ENCODE measurements around the gene LRRC8C.

GRCh38 chr1:89633800-89634625 lies 1.1 kb downstream of the LRRC8C start:
- TF ChIP-seq, protein P1, sequence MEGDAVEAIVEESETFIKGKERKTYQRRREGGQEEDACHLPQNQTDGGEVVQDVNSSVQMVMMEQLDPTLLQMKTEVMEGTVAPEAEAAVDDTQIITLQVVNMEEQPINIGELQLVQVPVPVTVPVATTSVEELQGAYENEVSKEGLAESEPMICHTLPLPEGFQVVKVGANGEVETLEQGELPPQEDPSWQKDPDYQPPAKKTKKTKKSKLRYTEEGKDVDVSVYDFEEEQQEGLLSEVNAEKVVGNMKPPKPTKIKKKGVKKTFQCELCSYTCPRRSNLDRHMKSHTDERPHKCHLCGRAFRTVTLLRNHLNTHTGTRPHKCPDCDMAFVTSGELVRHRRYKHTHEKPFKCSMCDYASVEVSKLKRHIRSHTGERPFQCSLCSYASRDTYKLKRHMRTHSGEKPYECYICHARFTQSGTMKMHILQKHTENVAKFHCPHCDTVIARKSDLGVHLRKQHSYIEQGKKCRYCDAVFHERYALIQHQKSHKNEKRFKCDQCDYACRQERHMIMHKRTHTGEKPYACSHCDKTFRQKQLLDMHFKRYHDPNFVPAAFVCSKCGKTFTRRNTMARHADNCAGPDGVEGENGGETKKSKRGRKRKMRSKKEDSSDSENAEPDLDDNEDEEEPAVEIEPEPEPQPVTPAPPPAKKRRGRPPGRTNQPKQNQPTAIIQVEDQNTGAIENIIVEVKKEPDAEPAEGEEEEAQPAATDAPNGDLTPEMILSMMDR (IDR thresholded peaks at IDR 0.05): no peak
- TF ChIP-seq POLR2A (IDR thresholded peaks at IDR 0.05): no peak

Data from thyroid gland (tissue), 4 donors.